ENCODE measurements around the gene SCAF11. TPM values are rescaled to one million over a fixed set of nuclear protein-coding genes. Genes with fewer than 3 reads are reported as not detected.

Gene SCAF11
- total RNA-seq, 1 experiment from 2014 or later, result 75.7 TPM

DNA sequence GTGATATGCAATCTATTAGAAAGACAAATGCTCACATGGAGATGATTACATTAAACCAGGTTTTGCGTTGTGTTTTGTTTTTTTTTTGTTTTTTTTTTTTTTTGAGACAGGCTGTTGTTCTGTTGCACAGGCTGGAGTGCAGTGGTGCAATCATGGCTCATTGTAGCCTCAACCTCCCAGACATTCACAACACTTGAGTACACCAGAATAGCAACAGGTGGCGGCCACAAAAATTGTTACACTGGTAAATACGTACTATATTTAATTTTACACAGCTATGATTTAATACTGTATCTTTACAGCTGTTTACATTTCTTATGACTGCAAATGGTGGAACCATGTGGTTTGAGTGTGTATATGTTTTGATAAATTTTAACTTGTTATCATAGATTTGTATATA, 60.0 kb downstream of the SCAF11 start:
- H3K9me2 ChIP-seq (replicated peaks; ENCODE audit: low read length), result no peaks in the 10 kb centered on the region
- no peaks in the 10 kb centered on the region for H4K20me1 ChIP-seq (ENCODE audit: low read length)
- H3K9ac ChIP-seq (ENCODE audit: low read length), result no peak overlapping the region
- H3K36me3 ChIP-seq (ENCODE audit: low read depth, low read length), result peaks cover 56% of the 10 kb centered on the region
- ChIA-PET CTCF (no interaction called here), POLR2A (ENCODE audit: unreplicated experiment) (no interaction called here)
- H3K4me3 ChIP-seq (ENCODE audit: low read length), result no peak overlapping the region
- peaks cover 13% of the 10 kb centered on the region for H3K4me1 ChIP-seq (ENCODE audit: insufficient read depth, low read length)
- H3K27ac ChIP-seq (ENCODE audit: low read length), result no peak overlapping the region
- no peak for TF ChIP-seq CTCF (conservative IDR thresholded peaks at IDR 0.05; ENCODE audit: low read depth, low read length)
- no peaks in the 10 kb centered on the region for H3K9me3 ChIP-seq (ENCODE audit: low read length)
- no peaks in the 10 kb centered on the region for H3K27me3 ChIP-seq (ENCODE audit: low read length)
- ATAC-seq (no peak), DNase-seq (no peak)
- H3F3A ChIP-seq (ENCODE audit: low read length, unreplicated experiment), result peaks cover 7% of the 10 kb centered on the region
- intact Hi-C loops (cut with micrococcal nuclease), result no loop called here
- no peak overlapping the region for H2AFZ ChIP-seq (ENCODE audit: low read length)
- H3K79me2 ChIP-seq (ENCODE audit: low read length), result no peaks in the 10 kb centered on the region
- no TSS peak for BruUV-seq (replicated peaks)
- H3K4me2 ChIP-seq (ENCODE audit: low read length), result no peak overlapping the region

GRCh38 chr12:45928309-45928708, 62.1 kb downstream of the SCAF11 start:
- intact Hi-C loops (cut with micrococcal nuclease), result no loop called here
- Histone ChIP-seq H3K9me3 (ENCODE audit: low read length) (no peaks in the 10 kb centered on the region), H3K27ac (ENCODE audit: low read length) (peak overlapping the region; percentile 33), H3K9ac (ENCODE audit: low read length) (no peak overlapping the region), H3K36me3 (ENCODE audit: low read depth, low read length) (peaks cover 61% of the 10 kb centered on the region), H3K27me3 (ENCODE audit: low read length) (no peaks in the 10 kb centered on the region), H4K20me1 (ENCODE audit: low read length) (no peaks in the 10 kb centered on the region), H3F3A (ENCODE audit: low read length, unreplicated experiment) (peaks cover 7% of the 10 kb centered on the region), H3K4me3 (ENCODE audit: low read length) (no peak overlapping the region), H2AFZ (ENCODE audit: low read length) (no peak overlapping the region), H3K79me2 (ENCODE audit: low read length) (no peaks in the 10 kb centered on the region), H3K9me2 (replicated peaks; ENCODE audit: low read length) (no peaks in the 10 kb centered on the region), H3K4me2 (ENCODE audit: low read length) (peak overlapping the region; percentile 43), H3K4me1 (ENCODE audit: insufficient read depth, low read length) (peaks cover 13% of the 10 kb centered on the region)
- no TSS peak for BruUV-seq (replicated peaks)
- ChIA-PET POLR2A (ENCODE audit: unreplicated experiment) (no interaction called here), CTCF (no interaction called here)
- no peak for TF ChIP-seq EZH2phosphoT487 (IDR thresholded peaks at IDR 0.05; ENCODE audit: borderline replicate concordance, low read length)
- TF ChIP-seq CTCF (conservative IDR thresholded peaks at IDR 0.05; ENCODE audit: low read depth, low read length), result no peak
- ATAC-seq (peak; percentile 77), DNase-seq (peak; percentile 32)

- TF ChIP-seq EZH2 (IDR thresholded peaks at IDR 0.05; ENCODE audit: low read length, unreplicated experiment), result no peak
- TF ChIP-seq EZH2phosphoT487 (IDR thresholded peaks at IDR 0.05; ENCODE audit: borderline replicate concordance, low read length), result no peak
- no peak for TF ChIP-seq CTCF (conservative IDR thresholded peaks at IDR 0.05; ENCODE audit: low read depth, low read length)
- no TSS peak for BruUV-seq (replicated peaks)
- Histone ChIP-seq H3K4me1 (ENCODE audit: insufficient read depth, low read length) (no peaks in the 10 kb centered on the region), H3K9me2 (replicated peaks; ENCODE audit: low read length) (no peaks in the 10 kb centered on the region), H3K27ac (ENCODE audit: low read length) (no peak overlapping the region), H4K20me1 (ENCODE audit: low read length) (no peaks in the 10 kb centered on the region), H3K4me3 (ENCODE audit: low read length) (no peak overlapping the region), H3K4me2 (ENCODE audit: low read length) (no peak overlapping the region), H3K79me2 (ENCODE audit: low read length) (no peaks in the 10 kb centered on the region), H3K27me3 (ENCODE audit: low read length) (no peaks in the 10 kb centered on the region), H3K9ac (ENCODE audit: low read length) (no peak overlapping the region), H3K36me3 (ENCODE audit: low read depth, low read length) (peaks cover 19% of the 10 kb centered on the region), H3K9me3 (ENCODE audit: low read length) (no peaks in the 10 kb centered on the region), H2AFZ (ENCODE audit: low read length) (no peak overlapping the region), H3F3A (ENCODE audit: low read length, unreplicated experiment) (no peaks in the 10 kb centered on the region)
- POLR2A ChIA-PET (ENCODE audit: unreplicated experiment), result no interaction called here
- ATAC-seq, result no peak
- DNase-seq, result no peak
- CTCF ChIA-PET, result no interaction called here
- intact Hi-C loops (cut with micrococcal nuclease), result no loop called here
These were observed 71.6 kb downstream of the SCAF11 start for GRCh38 chr12:45918818-45919217.
